Gastroesophageal sphincter (tissue), 4 donors: ENCODE measurements around the gene HOXA6. TPM values are rescaled to one million over a fixed set of nuclear protein-coding genes. Genes with fewer than 3 reads are reported as not detected.
A peak's percentile ranks its signal among the peaks of the same experiment; 100 is the strongest.

Experiments used
- ATAC-seq: fragments of 150-250 bp; one replicate; pipeline ENCODE4 v1.9.1; 2016; ENCODE audit warnings: mild to moderate bottlenecking, moderate library complexity
- H3K27ac ChIP-seq, 4 donors: fragments of 200-600 bp; sonication (generic) in 3 of 4; 1 replicate in 3 of 4; 2 replicates in 1 of 4; pipeline ENCODE4 v1.5.1; 2016 to 2019
- H3K27me3 ChIP-seq: fragments of 200-600 bp; sonication (generic); one replicate; pipeline ENCODE4 v1.5.1; 2019
- H3K36me3 ChIP-seq, 2 donors: fragments of 200-600 bp; sonication (generic); one replicate each; pipeline ENCODE4 v1.5.1; 2019; ENCODE audit warnings: control low read depth in 1 of 2
- H3K4me1 ChIP-seq, 3 donors: fragments of 200-600 bp; sonication (generic); 1 replicate in 2 of 3; 2 replicates in 1 of 3; pipeline ENCODE4 v1.5.1; 2016 to 2019; ENCODE audit warnings: control low read depth in 2 of 3
- H3K4me3 ChIP-seq, 2 donors: fragments of 200-600 bp; sonication (generic); one replicate each; pipeline ENCODE4 v1.5.1; 2019; ENCODE audit warnings: mild to moderate bottlenecking in 1 of 2, moderate library complexity in 1 of 2
- H3K9me3 ChIP-seq, 3 donors: fragments of 200-600 bp; sonication (generic); one replicate each; pipeline ENCODE4 v1.5.1; 2017 to 2019; ENCODE audit warnings: control low read depth in 2 of 3
- CTCF ChIP-seq, 4 experiments: fragments of 200-600 bp in 2 of 4; fragments of 450-650 bp in 2 of 4; sonication (generic) in 1 of 4; IDR thresholded peaks; one replicate each; pipeline ENCODE4 v1.5.1; 2017 to 2019; ENCODE audit warnings: antibody characterized with exemption in 4 of 4, mild to moderate bottlenecking in 2 of 4, moderate library complexity in 2 of 4
- EP300 ChIP-seq: sonication (generic); formaldehyde crosslinking; IDR thresholded peaks from one replicate; pipeline ENCODE4 v1.6.1; 2017; ENCODE audit warnings: antibody characterized with exemption, mild to moderate bottlenecking
- POLR2A ChIP-seq, 2 donors: fragments of 450-650 bp; IDR thresholded peaks; one replicate each; pipeline ENCODE4 v1.6.1; 2017; ENCODE audit warnings: antibody characterized with exemption in 2 of 2, mild to moderate bottlenecking in 2 of 2, moderate library complexity in 1 of 2
- POLR2AphosphoS5 ChIP-seq: sonication (generic); formaldehyde crosslinking; IDR thresholded peaks from one replicate; pipeline ENCODE4 v1.6.1; 2017; ENCODE audit warnings: antibody characterized with exemption
- WGBS, 2 donors: methylation state at CpG; one replicate each; pipeline ENCODE4 v1.1.5; 2018; ENCODE audit warnings: low coverage in 1 of 2; 5-methylcytosine and 5-hydroxymethylcytosine counted together
- total RNA-seq, 4 donors: library from RNA; depleted of rRNA; stranded (reverse); fragments of >200 nt; gene quantifications; one replicate each; pipeline ENCODE4 v1.1.0, GENCODE V29; 2016

The HOXA6 gene
- total RNA-seq, 4 donors from 2014 or later, result 0.46 to 12.7 TPM; not detected in 2

DNA sequence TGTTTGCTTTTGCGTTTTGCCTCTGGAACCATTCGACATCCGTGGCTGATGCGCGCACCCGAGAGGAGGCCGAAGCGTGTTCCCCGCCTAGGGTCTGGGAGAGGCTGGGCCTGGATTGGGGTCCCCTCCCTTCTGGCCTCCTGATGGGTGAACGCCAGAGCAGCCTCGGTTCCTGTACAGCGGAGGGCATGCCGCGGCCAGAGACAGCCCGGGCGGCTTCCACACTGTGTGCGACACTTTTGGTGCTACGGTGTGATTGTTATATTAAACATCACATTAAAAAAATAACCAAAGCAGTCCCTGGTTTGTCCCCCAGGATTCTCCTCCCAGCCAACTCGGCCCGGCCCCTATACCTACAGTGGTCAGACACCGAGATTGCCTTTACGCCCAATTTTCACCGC is 12.6 kb upstream of the HOXA6 start:
- WGBS, 2 donors, result 48 to 50% methylated on average over 1 to 8 of the region's 23 CpGs

DNA sequence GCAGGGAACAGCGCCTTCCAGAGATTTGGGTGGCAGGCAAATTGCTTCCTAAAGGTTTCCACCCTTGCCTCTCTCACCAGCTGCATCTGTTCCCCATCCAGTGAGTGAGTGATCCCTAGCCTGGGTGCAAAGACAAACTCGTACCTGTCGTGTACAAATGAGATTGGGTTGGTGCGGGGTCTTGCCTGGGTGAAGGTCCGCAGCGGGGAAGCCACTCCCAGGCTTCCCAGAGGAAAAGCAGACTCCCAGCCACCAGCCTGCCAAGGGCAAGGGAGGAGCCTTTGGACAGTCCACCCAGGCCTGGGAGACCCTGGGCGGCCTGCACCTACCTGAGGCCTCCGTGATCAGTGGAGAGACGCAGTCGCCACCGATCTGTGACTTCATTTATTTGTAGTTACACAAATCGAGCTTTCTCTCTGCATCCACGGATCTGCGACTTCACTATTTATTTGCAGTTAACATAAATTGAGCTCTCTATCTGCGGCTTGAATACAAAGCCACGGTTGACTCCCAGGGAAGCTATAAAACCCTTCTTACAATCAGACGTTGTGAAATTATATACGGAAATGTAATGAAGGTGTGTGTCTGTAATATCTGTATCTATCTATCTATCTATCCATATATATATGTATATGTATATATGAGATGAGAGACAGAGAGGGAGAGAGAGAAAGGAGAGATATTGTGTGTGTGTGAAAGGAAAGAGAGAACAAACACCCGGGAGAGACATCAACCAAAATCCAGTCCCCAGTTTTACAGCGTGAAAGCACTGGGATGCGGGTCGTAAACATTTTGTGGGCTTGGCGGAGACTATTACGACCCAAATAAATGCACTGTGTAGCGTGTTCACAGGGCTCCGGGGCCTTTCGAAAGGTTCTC is 11.9 kb upstream of the HOXA6 start:
- H3K36me3 ChIP-seq, result no peaks in the 10 kb centered on the region
- peaks cover 100% of the 10 kb centered on the region for H3K27me3 ChIP-seq
- peaks cover 0 to 50% (median 21%) of the 10 kb centered on the region in 3 donors for H3K4me1 ChIP-seq
- TF ChIP-seq POLR2A (IDR thresholded peaks at IDR 0.05) (no peak), EP300 (no peak), POLR2AphosphoS5 (no peak), CTCF (IDR thresholded peaks at IDR 0.05) (no peak)
- no peak overlapping the region for H3K4me3 ChIP-seq
- H3K9me3 ChIP-seq, result no peaks in the 10 kb centered on the region
- WGBS, 2 donors, result 56 to 62% methylated on average over 15 to 20 of the region's 27 CpGs
- H3K27ac ChIP-seq, result no peak overlapping the region
- ATAC-seq, result no peak

More for the DNA sequence above, 12.6 kb upstream of the HOXA6 start:
- peak overlapping the region in 1 of 2 donors; percentile 62 for H3K4me3 ChIP-seq
- H3K4me1 ChIP-seq, result peaks cover 0 to 50% (median 20%) of the 10 kb centered on the region in 3 donors
- peaks cover 100% of the 10 kb centered on the region for H3K27me3 ChIP-seq
- H3K27ac ChIP-seq, result no peak overlapping the region
- no peak for ATAC-seq
- no peak for TF ChIP-seq POLR2A (IDR thresholded peaks at IDR 0.05)
- no peak for TF ChIP-seq CTCF (IDR thresholded peaks at IDR 0.05)
- TF ChIP-seq EP300, result no peak
- TF ChIP-seq POLR2AphosphoS5, result no peak
- H3K36me3 ChIP-seq, result no peaks in the 10 kb centered on the region
- H3K9me3 ChIP-seq, result no peaks in the 10 kb centered on the region

- WGBS, 2 donors, result 42% methylated on average over 16 to 29 of the region's 35 CpGs
- H3K9me3 ChIP-seq, result no peaks in the 10 kb centered on the region
- no peaks in the 10 kb centered on the region for H3K36me3 ChIP-seq
- no peak overlapping the region for H3K4me3 ChIP-seq
- H3K27ac ChIP-seq, result no peak overlapping the region
- peaks cover 100% of the 10 kb centered on the region for H3K27me3 ChIP-seq
- peaks cover 0 to 48% (median 21%) of the 10 kb centered on the region in 3 donors for H3K4me1 ChIP-seq
- no peak for ATAC-seq
- TF ChIP-seq POLR2A (IDR thresholded peaks at IDR 0.05), result no peak
- TF ChIP-seq EP300, result no peak
- no peak for TF ChIP-seq POLR2AphosphoS5
- no peak for TF ChIP-seq CTCF (IDR thresholded peaks at IDR 0.05)
Measured at GRCh38 chr7:27158436-27159265, 11.1 kb upstream of the HOXA6 start.

GRCh38 chr7:27157702-27158431 is 10.3 kb upstream of the HOXA6 start:
- no peak for ATAC-seq
- no peak overlapping the region for H3K4me3 ChIP-seq
- H3K4me1 ChIP-seq, result peaks cover 0 to 48% (median 21%) of the 10 kb centered on the region in 3 donors
- no peaks in the 10 kb centered on the region for H3K36me3 ChIP-seq
- WGBS, 2 donors, result 10 to 35% methylated on average over 2 to 23 of the region's 30 CpGs
- no peaks in the 10 kb centered on the region for H3K9me3 ChIP-seq
- TF ChIP-seq EP300 (no peak), CTCF (IDR thresholded peaks at IDR 0.05) (no peak), POLR2AphosphoS5 (no peak), POLR2A (IDR thresholded peaks at IDR 0.05) (no peak)
- peaks cover 100% of the 10 kb centered on the region for H3K27me3 ChIP-seq
- H3K27ac ChIP-seq, result no peak overlapping the region
